AG09309 (cell line): ENCODE data around the gene CNRIP1.
A peak's percentile ranks its signal among the peaks of the same experiment; 100 is the strongest.

ENCODE experiments used
- DNase-seq: peaks from one replicate; pipeline ENCODE4 v3.0.0-alpha.2; 2010; ENCODE audit warnings: low read depth
- H3K4me3 ChIP-seq: 2 replicates; pipeline ENCODE4 v1.5.1; 2011; ENCODE audit warnings: mild to moderate bottlenecking, low read depth, low read length, moderate library complexity; ENCODE audit not compliant: control insufficient read depth
- TF ChIP-seq, protein P1 (sequence below): IDR thresholded peaks from 2 replicates; pipeline ENCODE4 v1.5.1; 2011; ENCODE audit warnings: mild to moderate bottlenecking, low read depth, low read length, inconsistent platforms; ENCODE audit not compliant: insufficient read depth, control insufficient read depth; ENCODE audit errors: missing control alignments

CNRIP1 gene

DNA sequence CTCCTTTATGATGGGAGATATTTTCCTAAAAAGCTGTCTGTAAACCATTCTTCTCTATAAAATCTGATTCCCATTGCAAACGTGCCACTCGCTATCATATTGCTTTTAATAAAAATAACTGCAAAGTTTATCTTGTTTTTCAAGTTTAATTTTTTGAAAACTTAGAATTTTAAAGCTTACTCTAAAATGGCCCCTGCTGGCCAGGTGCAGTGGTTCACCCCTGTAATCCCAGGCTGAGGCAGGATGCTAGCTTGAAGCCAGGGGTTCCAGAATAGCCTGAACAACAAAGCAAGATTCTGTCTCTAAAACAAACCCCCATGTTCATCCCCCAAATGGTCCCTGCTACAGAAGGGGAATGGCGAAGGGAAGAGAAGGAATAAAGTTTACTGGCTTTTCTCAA is 25.6 kb downstream of the CNRIP1 start:
- no peak for DNase-seq
- H3K4me3 ChIP-seq: no peak overlapping the region
- TF ChIP-seq, protein P1, sequence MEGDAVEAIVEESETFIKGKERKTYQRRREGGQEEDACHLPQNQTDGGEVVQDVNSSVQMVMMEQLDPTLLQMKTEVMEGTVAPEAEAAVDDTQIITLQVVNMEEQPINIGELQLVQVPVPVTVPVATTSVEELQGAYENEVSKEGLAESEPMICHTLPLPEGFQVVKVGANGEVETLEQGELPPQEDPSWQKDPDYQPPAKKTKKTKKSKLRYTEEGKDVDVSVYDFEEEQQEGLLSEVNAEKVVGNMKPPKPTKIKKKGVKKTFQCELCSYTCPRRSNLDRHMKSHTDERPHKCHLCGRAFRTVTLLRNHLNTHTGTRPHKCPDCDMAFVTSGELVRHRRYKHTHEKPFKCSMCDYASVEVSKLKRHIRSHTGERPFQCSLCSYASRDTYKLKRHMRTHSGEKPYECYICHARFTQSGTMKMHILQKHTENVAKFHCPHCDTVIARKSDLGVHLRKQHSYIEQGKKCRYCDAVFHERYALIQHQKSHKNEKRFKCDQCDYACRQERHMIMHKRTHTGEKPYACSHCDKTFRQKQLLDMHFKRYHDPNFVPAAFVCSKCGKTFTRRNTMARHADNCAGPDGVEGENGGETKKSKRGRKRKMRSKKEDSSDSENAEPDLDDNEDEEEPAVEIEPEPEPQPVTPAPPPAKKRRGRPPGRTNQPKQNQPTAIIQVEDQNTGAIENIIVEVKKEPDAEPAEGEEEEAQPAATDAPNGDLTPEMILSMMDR: no peak

DNA sequence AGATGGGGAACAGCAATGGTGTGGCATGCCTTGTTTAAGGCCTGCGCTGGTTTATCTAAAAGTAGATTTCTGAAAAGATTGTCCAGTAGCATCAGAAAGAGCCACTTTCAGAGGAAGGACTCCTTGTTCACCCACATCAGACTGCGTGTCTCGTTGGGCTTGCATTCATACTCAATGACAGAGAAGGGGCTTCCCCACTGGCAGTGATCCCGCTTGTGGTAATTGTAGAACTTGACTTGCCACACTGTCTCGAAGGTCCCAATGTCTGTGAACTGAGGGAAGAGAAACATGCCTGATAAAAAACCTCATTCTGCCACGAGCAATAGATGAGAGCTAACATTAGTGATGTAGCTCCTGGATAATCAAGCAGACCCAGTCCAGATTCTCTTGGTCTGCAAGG is 26.0 kb downstream of the CNRIP1 start:
- TF ChIP-seq, protein P1: no peak
- DNase-seq: no peak
- H3K4me3 ChIP-seq: no peak overlapping the region

DNA sequence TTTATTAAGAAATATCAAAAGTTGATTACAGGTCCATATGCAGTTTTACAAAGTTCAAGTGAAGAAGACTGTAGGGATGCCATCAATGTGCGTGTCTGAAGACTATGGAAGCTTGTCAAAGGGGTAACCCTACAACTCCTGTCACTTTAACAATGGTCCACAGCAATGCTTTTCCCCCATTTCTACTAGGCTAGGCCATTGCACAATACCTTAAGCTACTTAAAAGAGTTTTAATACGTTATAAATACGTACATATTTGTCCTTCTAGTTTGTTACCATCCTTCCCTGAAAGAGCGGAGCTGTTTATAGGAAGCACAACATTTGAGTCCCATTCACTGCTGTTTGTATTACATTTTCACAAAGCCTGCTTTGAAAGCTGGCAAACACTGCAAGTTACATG is 26.7 kb downstream of the CNRIP1 start:
- H3K4me3 ChIP-seq: no peak overlapping the region
- TF ChIP-seq, protein P1: no peak
- DNase-seq: no peak

DNA sequence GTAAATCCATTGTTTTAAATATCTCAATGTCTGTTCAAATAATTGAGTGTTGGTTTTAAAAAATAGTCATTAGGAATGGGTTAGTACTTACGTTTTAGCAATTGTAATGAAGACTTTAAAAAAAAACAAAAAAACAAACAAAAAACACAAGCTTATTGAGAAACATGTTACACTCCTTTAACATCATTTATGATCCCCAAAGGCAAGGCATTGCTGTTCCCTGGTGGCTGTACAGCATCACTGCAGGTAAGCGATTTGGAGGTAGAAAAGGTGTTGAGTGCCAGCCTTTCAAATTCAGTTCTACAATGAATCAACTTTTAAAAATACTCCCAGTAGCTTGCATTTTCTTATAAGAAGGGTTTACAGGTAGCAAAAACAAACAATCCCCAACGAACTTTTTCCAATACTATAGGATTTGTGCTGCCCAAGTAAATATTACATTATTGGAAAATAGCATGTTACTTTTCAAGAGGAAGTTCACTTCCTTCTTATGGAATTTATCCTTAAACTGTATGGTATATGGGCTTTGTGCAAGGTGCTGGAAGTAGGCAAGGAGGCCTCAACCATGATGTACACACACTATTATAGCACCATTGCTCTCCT is 27.5 kb downstream of the CNRIP1 start:
- no peak for DNase-seq
- H3K4me3 ChIP-seq: no peak overlapping the region
- TF ChIP-seq, protein P1: peak; percentile 68

DNA sequence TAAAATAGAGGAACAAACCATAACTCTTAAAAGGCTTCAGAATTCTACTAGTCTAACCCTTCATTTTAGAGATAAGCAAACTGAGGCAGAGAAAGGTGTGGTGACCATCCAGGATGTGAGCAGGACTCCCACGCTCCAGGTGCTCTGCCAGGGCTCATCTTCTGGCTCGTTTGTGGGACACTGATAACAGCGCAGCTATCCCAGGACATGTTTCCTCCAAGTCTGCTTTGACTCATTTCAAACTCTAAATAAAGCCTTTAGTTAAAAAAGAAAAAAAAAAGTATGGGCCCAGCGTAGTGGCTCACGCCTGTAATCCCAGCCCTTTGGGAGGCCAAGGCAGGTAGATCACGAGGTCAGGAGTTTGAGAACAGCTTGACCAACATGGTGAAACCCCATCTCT is 28.4 kb downstream of the CNRIP1 start:
- TF ChIP-seq, protein P1: no peak
- no peak for DNase-seq
- no peak overlapping the region for H3K4me3 ChIP-seq

DNA sequence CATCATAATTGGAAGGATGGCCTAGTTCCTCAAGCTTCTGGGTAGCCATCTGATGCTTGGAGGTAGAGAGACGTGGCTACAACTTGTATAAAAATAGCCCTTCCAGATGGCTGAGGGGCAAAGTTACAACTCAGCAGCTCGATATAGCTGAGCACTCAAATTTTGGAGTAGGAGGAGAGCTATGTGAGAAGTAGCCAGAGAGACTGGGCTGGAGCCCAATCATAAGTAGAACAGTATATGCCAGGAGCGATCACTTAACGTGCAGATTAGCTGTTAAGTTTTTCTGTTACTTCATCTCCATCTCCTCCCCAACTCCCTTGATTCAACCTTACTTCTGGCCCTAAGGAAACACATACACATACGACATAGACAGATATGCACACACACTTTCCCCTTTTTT is 28.8 kb downstream of the CNRIP1 start:
- TF ChIP-seq, protein P1: no peak
- no peak overlapping the region for H3K4me3 ChIP-seq
- no peak for DNase-seq
